ENCODE data around the gene RASA1.

RASA1 gene

DNA sequence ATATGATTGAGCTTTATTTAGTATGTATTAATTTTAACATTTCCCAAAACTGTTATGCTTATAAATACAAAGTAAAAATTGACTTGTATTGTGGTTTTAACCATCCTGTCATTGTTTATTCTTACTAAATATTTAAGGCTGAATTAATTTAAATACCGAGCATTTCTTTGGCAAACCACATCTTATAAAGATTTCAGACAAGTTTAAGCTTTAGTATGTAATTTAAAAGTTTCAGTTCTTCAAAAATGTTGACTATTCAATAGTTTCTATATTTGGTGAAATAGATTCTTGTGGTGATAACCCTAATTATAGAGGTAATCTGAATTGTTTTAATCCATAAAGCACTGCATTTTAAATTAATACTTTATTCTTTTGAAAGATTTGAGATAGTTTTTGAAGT lies 79.6 kb downstream of the RASA1 start:
- TF ChIP-seq, protein P1, sequence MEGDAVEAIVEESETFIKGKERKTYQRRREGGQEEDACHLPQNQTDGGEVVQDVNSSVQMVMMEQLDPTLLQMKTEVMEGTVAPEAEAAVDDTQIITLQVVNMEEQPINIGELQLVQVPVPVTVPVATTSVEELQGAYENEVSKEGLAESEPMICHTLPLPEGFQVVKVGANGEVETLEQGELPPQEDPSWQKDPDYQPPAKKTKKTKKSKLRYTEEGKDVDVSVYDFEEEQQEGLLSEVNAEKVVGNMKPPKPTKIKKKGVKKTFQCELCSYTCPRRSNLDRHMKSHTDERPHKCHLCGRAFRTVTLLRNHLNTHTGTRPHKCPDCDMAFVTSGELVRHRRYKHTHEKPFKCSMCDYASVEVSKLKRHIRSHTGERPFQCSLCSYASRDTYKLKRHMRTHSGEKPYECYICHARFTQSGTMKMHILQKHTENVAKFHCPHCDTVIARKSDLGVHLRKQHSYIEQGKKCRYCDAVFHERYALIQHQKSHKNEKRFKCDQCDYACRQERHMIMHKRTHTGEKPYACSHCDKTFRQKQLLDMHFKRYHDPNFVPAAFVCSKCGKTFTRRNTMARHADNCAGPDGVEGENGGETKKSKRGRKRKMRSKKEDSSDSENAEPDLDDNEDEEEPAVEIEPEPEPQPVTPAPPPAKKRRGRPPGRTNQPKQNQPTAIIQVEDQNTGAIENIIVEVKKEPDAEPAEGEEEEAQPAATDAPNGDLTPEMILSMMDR (IDR thresholded peaks at IDR 0.05) = no peak

DNA sequence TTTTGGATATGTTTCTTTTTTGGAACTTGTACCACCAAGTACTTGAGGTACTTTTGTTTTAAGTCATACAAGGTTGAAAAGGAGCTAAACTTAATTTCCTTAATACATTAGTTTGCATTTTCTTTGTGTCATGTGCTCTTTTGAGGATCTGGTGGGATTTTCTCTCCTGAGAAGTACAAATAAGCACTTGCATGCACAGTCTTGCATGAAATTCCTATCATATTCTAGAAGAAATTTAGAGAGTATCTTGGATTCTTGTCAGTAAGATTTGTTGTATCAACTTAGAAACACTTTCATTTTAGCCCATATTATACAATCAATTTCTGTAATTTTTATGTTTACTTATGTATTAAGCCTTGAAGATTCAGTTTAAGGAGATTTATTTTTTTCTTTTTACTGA lies 80.2 kb downstream of the RASA1 start:
- TF ChIP-seq, protein P1 (IDR thresholded peaks at IDR 0.05) = no peak

DNA sequence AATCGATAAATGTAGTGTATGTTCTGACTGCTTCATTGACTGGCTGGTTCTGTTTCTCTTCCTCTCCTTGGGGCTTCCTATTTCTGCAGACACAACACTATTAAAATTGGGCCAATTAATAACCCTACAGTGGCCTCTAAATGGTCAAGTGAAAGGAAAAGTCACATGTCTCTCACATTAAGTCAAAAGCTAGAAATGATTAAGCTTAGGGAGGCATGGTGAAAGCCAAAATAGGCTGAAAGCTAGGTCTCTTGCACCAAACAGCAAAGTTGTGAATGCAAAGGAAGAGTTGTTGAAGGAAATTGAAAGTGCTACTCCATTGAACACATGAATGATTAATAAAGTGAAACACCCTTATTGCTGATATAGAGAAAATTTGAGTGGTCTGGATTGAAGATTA lies 86.8 kb downstream of the RASA1 start:
- TF ChIP-seq, protein P1 (IDR thresholded peaks at IDR 0.05) = no peak

DNA sequence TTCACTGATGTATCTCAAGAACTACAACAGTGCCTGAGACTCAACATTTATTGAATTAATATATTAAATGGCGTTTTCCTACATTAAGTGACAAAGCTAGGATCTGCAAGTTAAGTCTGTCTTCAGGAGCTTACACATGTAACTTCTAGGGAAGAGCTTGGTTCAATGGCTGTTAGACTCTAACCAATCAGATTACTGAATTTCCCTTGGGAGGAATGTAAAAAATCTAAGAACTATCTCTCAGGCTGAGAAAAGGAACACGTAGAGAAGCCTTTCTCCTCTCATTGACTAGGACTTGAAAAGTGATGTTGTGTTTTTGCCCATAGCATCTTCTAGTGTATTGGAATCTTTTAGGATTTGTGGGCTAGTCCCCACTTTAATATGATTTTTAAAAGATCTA lies 91.4 kb downstream of the RASA1 start:
- TF ChIP-seq, protein P1 (IDR thresholded peaks at IDR 0.05) = no peak

DNA sequence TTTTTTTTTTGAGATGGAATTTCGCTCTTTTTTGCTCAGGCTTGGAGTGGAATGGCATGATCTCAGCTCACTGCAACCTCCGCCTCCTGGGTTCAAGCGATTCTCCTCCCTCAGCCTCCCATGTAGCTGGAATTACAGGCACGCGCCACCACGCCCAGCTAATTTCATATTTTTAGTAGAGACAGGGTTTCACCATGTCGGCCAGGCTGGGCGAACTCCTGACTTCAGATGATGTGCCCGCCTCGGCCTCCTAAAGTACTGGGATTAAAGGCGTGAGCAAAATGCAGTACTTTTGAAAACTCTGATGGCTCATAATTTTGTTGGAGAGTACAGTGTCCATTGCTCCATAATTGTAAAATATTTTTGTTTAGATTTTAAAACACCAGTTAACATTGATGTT lies 92.4 kb downstream of the RASA1 start:
- TF ChIP-seq, protein P1 (IDR thresholded peaks at IDR 0.05) = no peak

DNA sequence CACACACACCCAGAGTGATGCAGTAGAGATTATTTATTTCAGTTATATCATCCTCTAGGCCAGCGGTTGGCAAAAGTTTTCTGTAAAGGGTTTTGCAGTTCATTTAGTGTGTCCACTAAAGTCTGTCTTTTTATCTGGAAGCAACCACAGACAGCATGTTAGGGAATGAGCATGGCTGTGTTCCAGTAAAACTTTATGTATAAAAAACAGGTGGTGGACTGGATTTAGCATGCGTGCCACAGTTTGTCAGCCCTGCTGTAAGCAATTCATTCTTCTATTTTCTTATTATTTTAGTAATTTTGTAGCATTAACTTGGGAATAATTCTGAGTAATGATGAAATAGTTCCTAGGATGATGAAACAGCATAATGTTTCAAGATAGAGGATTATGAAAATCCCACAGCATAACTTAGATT lies 93.4 kb downstream of the RASA1 start:
- TF ChIP-seq, protein P1 (IDR thresholded peaks at IDR 0.05) = no peak

DNA sequence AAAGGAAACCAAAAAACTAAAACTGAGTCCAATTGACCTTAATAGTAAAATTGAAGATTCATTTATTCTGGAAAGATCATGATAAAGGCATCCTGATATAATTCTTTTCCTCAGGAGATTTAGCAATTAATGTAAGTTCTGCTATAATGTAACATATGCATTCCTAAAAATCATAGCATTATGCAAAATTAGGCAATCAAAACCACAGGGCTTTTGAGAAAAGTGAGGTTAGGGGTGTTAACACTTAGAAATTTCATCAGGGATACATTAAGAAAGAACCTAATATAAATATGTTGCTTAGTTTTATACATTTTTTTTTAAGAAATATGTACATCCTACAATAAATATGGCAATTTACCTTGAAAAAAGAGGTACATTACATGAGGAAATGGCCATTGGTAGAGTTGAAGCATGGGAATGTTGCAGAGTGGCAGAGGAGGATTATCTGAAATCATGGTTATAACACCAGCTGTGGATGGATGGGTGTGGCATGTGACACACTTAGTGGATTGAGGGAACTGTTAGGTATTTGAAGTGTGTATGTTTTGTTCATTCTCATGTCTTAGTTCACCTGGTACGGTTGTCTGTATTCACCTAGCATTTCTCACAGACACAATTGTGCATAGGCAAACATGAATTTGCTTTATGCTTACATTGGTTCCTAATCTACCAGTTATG lies 94.0 kb downstream of the RASA1 start:
- TF ChIP-seq, protein P1 (IDR thresholded peaks at IDR 0.05) = no peak

DNA sequence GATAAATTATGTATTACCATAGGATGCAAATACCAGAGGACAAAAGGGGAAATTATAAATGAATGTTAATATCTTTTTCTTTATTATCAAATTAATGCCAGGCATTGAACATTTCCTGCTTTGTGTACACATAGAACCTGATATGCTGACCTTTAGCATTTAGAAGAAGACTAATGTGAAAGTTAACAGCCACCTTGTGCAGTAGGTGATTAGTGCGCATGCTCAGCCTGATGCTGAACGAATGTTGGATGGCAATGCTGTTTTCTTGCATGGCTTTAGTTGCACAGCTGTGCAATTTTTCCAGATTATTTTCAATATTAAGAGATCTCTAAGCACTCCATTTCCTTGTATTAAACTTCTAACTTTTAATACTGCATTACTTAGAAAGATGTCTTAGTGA lies 99.6 kb downstream of the RASA1 start:
- TF ChIP-seq, protein P1 (IDR thresholded peaks at IDR 0.05) = no peak

Measured in LNCAP (cell line).